Measurements from ENCODE around the gene PIGQ. TPM values are rescaled to one million over a fixed set of nuclear protein-coding genes. Genes with fewer than 3 reads are reported as not detected.

PIGQ gene
- total and polyA plus RNA-seq, 2 experiments from 2014 or later = 30.2 to 62.3 TPM

DNA sequence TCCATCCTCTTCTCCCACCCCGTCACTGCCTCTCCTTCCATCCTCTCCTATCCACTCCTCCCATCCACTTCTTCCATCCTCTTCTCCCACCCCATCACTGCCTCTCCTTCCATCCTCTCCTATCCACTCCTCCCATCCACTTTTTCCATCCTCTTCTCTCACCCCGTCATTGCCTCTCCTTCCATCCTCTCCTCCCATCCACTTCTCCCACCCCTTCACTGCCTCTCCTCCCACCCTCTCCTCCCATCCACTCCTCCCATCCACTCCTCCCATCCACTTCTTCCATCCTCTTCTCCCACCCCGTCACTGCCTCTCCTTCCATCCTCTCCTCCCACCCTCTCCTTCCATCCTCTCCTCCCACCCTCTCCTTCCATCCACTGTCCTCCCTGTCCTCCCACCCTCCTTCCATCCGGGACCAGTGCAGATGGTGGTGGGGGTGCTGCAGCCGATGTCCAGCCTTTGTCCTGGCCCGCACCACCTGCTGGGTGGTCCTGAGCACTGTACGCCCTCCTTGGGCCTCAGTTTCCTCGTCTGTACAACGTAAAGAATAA, 62.1 kb downstream of the PIGQ start:
- H3K36me3 Mint-ChIP-seq (ENCODE audit: low read depth) = no peaks in the 10 kb centered on the region
- Histone ChIP-seq H3K27me3 (ENCODE audit: insufficient read depth) (no peaks in the 10 kb centered on the region), H3K4me3 (no peak overlapping the region), H3F3A (replicated peaks; ENCODE audit: low read depth) (no peaks in the 10 kb centered on the region), H2AFZ (no peak overlapping the region), H3K4me2 (no peak overlapping the region), H3K79me2 (replicated peaks; ENCODE audit: insufficient read depth) (no peaks in the 10 kb centered on the region; the same call in 1 of the 2 replicates), H3K9me2 (ENCODE audit: insufficient read depth) (no peaks in the 10 kb centered on the region), H3K27ac (ENCODE audit: low read depth) (no peak overlapping the region), H3K4me1 (ENCODE audit: insufficient read depth) (peaks cover 13% of the 10 kb centered on the region), H3K36me3 (ENCODE audit: insufficient read depth) (no peaks in the 10 kb centered on the region), H4K20me1 (replicated peaks; ENCODE audit: insufficient read depth) (no peaks in the 10 kb centered on the region)
- peaks cover 4% of the 10 kb centered on the region; the same call in 2 of the 3 replicates for H3K9me3 Mint-ChIP-seq
- H3K4me1 Mint-ChIP-seq = peaks cover 12% of the 10 kb centered on the region
- DNase-seq (ENCODE audit: low spot score) (no peak), ATAC-seq (no peak)
- H3K27me3 Mint-ChIP-seq (ENCODE audit: insufficient read depth, low read depth, poor library complexity) = peaks cover 19% of the 10 kb centered on the region
- TF ChIP-seq JUNB (IDR thresholded peaks at IDR 0.05; ENCODE audit: unreplicated experiment) (no peak), CTCF (conservative IDR thresholded peaks at IDR 0.05; ENCODE audit: low read depth in 2 of 2) (no peak), EZH2phosphoT487 (IDR thresholded peaks at IDR 0.05; ENCODE audit: unreplicated experiment) (no peak), EZH2 (IDR thresholded peaks at IDR 0.05; ENCODE audit: low read depth, unreplicated experiment) (no peak), POLR2AphosphoS5 (IDR thresholded peaks at IDR 0.05; ENCODE audit: low read depth) (no peak; the same call in 1 of the 2 replicates), ZNF331 (CRISPR knock-in tag; IDR thresholded peaks at IDR 0.05; ENCODE audit: low read depth) (no peak), NANOG (IDR thresholded peaks at IDR 0.05; ENCODE audit: borderline replicate concordance) (no peak), STAT1 (IDR thresholded peaks at IDR 0.05; ENCODE audit: unreplicated experiment) (no peak), ZNF114 (CRISPR knock-in tag; IDR thresholded peaks at IDR 0.05) (no peak), CREB1 (CRISPR knock-in tag; IDR thresholded peaks at IDR 0.05; ENCODE audit: low read depth) (no peak)
- TF ChIP-seq, protein P1, sequence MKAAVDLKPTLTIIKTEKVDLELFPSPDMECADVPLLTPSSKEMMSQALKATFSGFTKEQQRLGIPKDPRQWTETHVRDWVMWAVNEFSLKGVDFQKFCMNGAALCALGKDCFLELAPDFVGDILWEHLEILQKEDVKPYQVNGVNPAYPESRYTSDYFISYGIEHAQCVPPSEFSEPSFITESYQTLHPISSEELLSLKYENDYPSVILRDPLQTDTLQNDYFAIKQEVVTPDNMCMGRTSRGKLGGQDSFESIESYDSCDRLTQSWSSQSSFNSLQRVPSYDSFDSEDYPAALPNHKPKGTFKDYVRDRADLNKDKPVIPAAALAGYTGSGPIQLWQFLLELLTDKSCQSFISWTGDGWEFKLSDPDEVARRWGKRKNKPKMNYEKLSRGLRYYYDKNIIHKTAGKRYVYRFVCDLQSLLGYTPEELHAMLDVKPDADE (IDR thresholded peaks at IDR 0.05) = no peak
- TF ChIP-seq, protein P2, sequence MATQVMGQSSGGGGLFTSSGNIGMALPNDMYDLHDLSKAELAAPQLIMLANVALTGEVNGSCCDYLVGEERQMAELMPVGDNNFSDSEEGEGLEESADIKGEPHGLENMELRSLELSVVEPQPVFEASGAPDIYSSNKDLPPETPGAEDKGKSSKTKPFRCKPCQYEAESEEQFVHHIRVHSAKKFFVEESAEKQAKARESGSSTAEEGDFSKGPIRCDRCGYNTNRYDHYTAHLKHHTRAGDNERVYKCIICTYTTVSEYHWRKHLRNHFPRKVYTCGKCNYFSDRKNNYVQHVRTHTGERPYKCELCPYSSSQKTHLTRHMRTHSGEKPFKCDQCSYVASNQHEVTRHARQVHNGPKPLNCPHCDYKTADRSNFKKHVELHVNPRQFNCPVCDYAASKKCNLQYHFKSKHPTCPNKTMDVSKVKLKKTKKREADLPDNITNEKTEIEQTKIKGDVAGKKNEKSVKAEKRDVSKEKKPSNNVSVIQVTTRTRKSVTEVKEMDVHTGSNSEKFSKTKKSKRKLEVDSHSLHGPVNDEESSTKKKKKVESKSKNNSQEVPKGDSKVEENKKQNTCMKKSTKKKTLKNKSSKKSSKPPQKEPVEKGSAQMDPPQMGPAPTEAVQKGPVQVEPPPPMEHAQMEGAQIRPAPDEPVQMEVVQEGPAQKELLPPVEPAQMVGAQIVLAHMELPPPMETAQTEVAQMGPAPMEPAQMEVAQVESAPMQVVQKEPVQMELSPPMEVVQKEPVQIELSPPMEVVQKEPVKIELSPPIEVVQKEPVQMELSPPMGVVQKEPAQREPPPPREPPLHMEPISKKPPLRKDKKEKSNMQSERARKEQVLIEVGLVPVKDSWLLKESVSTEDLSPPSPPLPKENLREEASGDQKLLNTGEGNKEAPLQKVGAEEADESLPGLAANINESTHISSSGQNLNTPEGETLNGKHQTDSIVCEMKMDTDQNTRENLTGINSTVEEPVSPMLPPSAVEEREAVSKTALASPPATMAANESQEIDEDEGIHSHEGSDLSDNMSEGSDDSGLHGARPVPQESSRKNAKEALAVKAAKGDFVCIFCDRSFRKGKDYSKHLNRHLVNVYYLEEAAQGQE (IDR thresholded peaks at IDR 0.05; ENCODE audit: unreplicated experiment) = no peak
- TF ChIP-seq, protein P3, sequence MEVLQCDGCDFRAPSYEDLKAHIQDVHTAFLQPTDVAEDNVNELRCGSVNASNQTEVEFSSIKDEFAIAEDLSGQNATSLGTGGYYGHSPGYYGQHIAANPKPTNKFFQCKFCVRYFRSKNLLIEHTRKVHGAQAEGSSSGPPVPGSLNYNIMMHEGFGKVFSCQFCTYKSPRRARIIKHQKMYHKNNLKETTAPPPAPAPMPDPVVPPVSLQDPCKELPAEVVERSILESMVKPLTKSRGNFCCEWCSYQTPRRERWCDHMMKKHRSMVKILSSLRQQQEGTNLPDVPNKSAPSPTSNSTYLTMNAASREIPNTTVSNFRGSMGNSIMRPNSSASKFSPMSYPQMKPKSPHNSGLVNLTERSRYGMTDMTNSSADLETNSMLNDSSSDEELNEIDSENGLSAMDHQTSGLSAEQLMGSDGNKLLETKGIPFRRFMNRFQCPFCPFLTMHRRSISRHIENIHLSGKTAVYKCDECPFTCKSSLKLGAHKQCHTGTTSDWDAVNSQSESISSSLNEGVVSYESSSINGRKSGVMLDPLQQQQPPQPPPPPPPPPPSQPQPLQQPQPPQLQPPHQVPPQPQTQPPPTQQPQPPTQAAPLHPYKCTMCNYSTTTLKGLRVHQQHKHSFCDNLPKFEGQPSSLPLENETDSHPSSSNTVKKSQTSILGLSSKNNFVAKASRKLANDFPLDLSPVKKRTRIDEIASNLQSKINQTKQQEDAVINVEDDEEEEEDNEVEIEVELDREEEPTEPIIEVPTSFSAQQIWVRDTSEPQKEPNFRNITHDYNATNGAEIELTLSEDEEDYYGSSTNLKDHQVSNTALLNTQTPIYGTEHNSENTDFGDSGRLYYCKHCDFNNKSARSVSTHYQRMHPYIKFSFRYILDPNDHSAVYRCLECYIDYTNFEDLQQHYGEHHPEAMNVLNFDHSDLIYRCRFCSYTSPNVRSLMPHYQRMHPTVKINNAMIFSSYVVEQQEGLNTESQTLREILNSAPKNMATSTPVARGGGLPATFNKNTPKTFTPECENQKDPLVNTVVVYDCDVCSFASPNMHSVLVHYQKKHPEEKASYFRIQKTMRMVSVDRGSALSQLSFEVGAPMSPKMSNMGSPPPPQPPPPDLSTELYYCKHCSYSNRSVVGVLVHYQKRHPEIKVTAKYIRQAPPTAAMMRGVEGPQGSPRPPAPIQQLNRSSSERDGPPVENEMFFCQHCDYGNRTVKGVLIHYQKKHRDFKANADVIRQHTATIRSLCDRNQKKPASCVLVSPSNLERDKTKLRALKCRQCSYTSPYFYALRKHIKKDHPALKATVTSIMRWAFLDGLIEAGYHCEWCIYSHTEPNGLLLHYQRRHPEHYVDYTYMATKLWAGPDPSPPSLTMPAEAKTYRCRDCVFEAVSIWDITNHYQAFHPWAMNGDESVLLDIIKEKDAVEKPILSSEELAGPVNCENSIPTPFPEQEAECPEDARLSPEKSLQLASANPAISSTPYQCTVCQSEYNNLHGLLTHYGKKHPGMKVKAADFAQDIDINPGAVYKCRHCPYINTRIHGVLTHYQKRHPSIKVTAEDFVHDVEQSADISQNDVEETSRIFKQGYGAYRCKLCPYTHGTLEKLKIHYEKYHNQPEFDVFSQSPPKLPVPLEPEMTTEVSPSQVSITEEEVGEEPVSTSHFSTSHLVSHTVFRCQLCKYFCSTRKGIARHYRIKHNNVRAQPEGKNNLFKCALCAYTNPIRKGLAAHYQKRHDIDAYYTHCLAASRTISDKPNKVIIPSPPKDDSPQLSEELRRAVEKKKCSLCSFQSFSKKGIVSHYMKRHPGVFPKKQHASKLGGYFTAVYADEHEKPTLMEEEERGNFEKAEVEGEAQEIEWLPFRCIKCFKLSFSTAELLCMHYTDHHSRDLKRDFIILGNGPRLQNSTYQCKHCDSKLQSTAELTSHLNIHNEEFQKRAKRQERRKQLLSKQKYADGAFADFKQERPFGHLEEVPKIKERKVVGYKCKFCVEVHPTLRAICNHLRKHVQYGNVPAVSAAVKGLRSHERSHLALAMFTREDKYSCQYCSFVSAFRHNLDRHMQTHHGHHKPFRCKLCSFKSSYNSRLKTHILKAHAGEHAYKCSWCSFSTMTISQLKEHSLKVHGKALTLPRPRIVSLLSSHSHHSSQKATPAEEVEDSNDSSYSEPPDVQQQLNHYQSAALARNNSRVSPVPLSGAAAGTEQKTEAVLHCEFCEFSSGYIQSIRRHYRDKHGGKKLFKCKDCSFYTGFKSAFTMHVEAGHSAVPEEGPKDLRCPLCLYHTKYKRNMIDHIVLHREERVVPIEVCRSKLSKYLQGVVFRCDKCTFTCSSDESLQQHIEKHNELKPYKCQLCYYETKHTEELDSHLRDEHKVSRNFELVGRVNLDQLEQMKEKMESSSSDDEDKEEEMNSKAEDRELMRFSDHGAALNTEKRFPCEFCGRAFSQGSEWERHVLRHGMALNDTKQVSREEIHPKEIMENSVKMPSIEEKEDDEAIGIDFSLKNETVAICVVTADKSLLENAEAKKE (CRISPR knock-in tag; IDR thresholded peaks at IDR 0.05) = no peak
- no peak overlapping the region for H3K27ac Mint-ChIP-seq
- no peak overlapping the region; the same call in 1 of the 3 replicates for H3K4me3 Mint-ChIP-seq

Measured in GM23338 (cell line).